Astrocyte (in vitro differentiated cells and primary cell): ENCODE results near the gene APBB1.

Experiments used
- CTCF ChIP-seq: IDR thresholded peaks from 2 replicates; pipeline ENCODE4 v1.5.1; 2011; ENCODE audit warnings: low read depth, mild to moderate bottlenecking, inconsistent platforms, low read length, moderate library complexity; ENCODE audit not compliant: insufficient read depth
- EZH2 ChIP-seq: IDR thresholded peaks from 2 replicates; pipeline ENCODE4 v1.6.1; 2012; ENCODE audit warnings: mild to moderate bottlenecking, low read length, inconsistent platforms; ENCODE audit not compliant: insufficient read depth

DNA sequence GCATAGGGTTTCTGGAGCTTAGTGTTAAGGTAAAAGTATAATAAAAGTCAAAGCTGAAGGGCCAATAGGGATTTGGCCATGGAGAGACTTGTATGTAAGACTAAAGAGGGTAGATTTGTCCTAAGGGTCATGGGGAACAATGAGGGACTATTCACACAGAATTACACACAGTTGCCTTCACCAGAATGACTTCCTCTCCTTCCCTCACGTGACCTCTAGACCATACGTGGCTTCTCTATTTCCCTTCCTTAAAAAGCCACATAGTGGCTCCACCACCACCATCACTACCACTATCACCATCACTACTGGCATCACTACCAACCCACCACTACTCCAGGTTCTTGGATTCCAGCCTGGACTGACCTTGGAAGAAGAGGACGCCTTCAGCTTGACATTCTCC, 19.1 kb upstream of the APBB1 start:
- no peak for TF ChIP-seq EZH2
- no peak for TF ChIP-seq CTCF
